B cell (primary cell): ENCODE measurements around the gene ZKSCAN2. TPM values are rescaled to one million over a fixed set of nuclear protein-coding genes. Genes with fewer than 3 reads are reported as not detected.

Source experiments
- ATAC-seq: fragments of 200-7000 bp; cut with Tn5 transposase; one replicate; pipeline ENCODE4 v1.10.0; 2021; ENCODE audit warnings: low read depth, mild to moderate bottlenecking, moderate number of reproducible peaks, moderate library complexity
- CTCF ChIA-PET: fragments of 350-600 bp; sonication (Branson Sonifier 250); formaldehyde crosslinking; loops from one replicate; lab custom pipeline; 2021; ENCODE audit warnings: antibody characterized with exemption, inconsistent platforms; lab: Charles Lee
- POLR2A ChIA-PET: fragments of 350-600 bp; sonication (Branson Sonifier 250); formaldehyde crosslinking; loops from one replicate; lab custom pipeline; 2021; ENCODE audit warnings: antibody characterized with exemption; lab: Charles Lee
- DNase-seq: peaks from one replicate; pipeline ENCODE4 v3.0.0; 2013
- H2AFZ ChIP-seq: 2 replicates; pipeline ENCODE4 v1.6.1; 2012; ENCODE audit warnings: mild to moderate bottlenecking, low read depth, low read length; ENCODE audit not compliant: insufficient read depth, poor library complexity, severe bottlenecking
- H3K27ac ChIP-seq, 2 donors: 1 replicate in 1 of 2; 2 replicates in 1 of 2; pipeline ENCODE4 v1.5.1; 2012 to 2013; ENCODE audit warnings: low read length in 2 of 2, mild to moderate bottlenecking in 2 of 2, moderate library complexity in 1 of 2
- H3K27me3 ChIP-seq, 4 experiments: fragments of 200-600 bp in 1 of 4; sonication (generic) in 1 of 4; replicated peaks in 1 of 4; 1 replicate in 2 of 4; 2 replicates in 2 of 4; pipeline versions ENCODE4 v1.6.1 to v1.7.0; 2013 to 2016; ENCODE audit warnings: low read length in 3 of 4, mild to moderate bottlenecking in 2 of 4, mixed read lengths in 1 of 4, moderate library complexity in 1 of 4; ENCODE audit not compliant: insufficient read depth in 4 of 4, control insufficient read depth in 3 of 4; ENCODE audit errors: control extremely low read depth in 1 of 4
- H3K36me3 ChIP-seq, 2 experiments: replicated peaks in 1 of 2; 1 replicate in 1 of 2; 2 replicates in 1 of 2; pipeline versions ENCODE4 v1.6.1 to v1.7.1; 2013; ENCODE audit warnings: low read length in 1 of 2; ENCODE audit not compliant: insufficient read depth in 2 of 2, control insufficient read depth in 1 of 2; ENCODE audit errors: control extremely low read depth in 1 of 2, extremely low read depth in 1 of 2
- H3K4me1 ChIP-seq, 2 donors: fragments of 200-600 bp in 1 of 2; sonication (generic) in 1 of 2; 1 replicate in 1 of 2; 2 replicates in 1 of 2; pipeline versions ENCODE4 v1.5.1 to v1.6.1; 2013 to 2017; ENCODE audit warnings: low read length in 2 of 2; ENCODE audit not compliant: control insufficient read depth in 2 of 2, insufficient read depth in 2 of 2
- H3K4me2 ChIP-seq: replicated peaks from 2 replicates; pipeline ENCODE3; 2012; ENCODE audit warnings: mild to moderate bottlenecking, low read depth, low read length; ENCODE audit not compliant: poor library complexity, severe bottlenecking
- H3K4me3 ChIP-seq, 5 experiments: fragments of 200-600 bp in 1 of 5; sonication (generic) in 1 of 5; 1 replicate in 3 of 5; 2 replicates in 2 of 5; pipeline versions ENCODE4 v1.5.1 to v1.7.0; 2011 to 2016; ENCODE audit warnings: low read length in 4 of 5, mild to moderate bottlenecking in 4 of 5, low read depth in 2 of 5, control low read depth in 1 of 5, moderate library complexity in 1 of 5; ENCODE audit not compliant: insufficient read depth in 1 of 5; ENCODE audit errors: control extremely low read depth in 1 of 5, extremely low read depth in 1 of 5
- H3K79me2 ChIP-seq: fragments of 200-600 bp; sonication (generic); one replicate; pipeline ENCODE4 v1.6.0; 2016; ENCODE audit warnings: low read length; ENCODE audit not compliant: control insufficient read depth, insufficient read depth
- H3K9ac ChIP-seq: fragments of 200-600 bp; sonication (generic); 2 replicates; pipeline ENCODE4 v1.6.1; 2017; ENCODE audit warnings: mild to moderate bottlenecking, low read length, moderate library complexity
- H3K9me3 ChIP-seq, 3 donors: one replicate each; pipeline versions ENCODE4 v1.6.1 to v1.7.1; 2013; ENCODE audit warnings: low read length in 2 of 3; ENCODE audit not compliant: control insufficient read depth in 2 of 3, insufficient read depth in 1 of 3; ENCODE audit errors: control extremely low read depth in 1 of 3
- H4K20me1 ChIP-seq: 2 replicates; pipeline ENCODE4 v1.6.0; 2012; ENCODE audit warnings: mild to moderate bottlenecking, low read length; ENCODE audit not compliant: insufficient read depth, control insufficient read depth, poor library complexity, severe bottlenecking
- H3K27ac Mint-ChIP-seq: one replicate; pipeline ENCODE4 v1.8.0; 2021; ENCODE audit warnings: mixed read lengths
- H3K27me3 Mint-ChIP-seq: one replicate; pipeline ENCODE4 v1.8.0; 2021; ENCODE audit warnings: mixed read lengths
- H3K4me1 Mint-ChIP-seq: one replicate; pipeline ENCODE4 v1.8.0; 2021; ENCODE audit warnings: mixed read lengths
- H3K4me3 Mint-ChIP-seq: one replicate; pipeline ENCODE4 v1.8.0; 2021; ENCODE audit warnings: mixed read lengths
- H3K9me3 Mint-ChIP-seq: one replicate; pipeline ENCODE4 v1.8.0; 2022; ENCODE audit warnings: mixed read lengths; ENCODE audit not compliant: insufficient read depth
- CTCF ChIP-seq: fragments of 200-600 bp; IDR thresholded peaks from one replicate; pipeline ENCODE4 v1.8.0; 2022; ENCODE audit warnings: antibody characterized with exemption, mild to moderate bottlenecking
- EZH2 ChIP-seq: IDR thresholded peaks from 2 replicates; pipeline ENCODE4 v1.6.1; 2012; ENCODE audit warnings: borderline replicate concordance, low read depth, mild to moderate bottlenecking, moderate library complexity, low read length; ENCODE audit not compliant: insufficient read depth, poor library complexity, severe bottlenecking
- WGBS: methylation state at CpG from one replicate; pipeline ENCODE4 v1.1.5; 2013; ENCODE audit warnings: missing lambda C conversion rate; ENCODE audit not compliant: insufficient coverage; 5-methylcytosine and 5-hydroxymethylcytosine counted together
- intact Hi-C: fragments of 100-400 bp; cut with micrococcal nuclease; formaldehyde crosslinking; loops from one replicate; pipeline ENCODE4 v1.10.0; 2022
- polyA plus RNA-seq: library from polyadenylated mRNA; depleted of rRNA; stranded (reverse); fragments of >200 nt; gene quantifications from 2 replicates; pipeline ENCODE4 v1.2.3, GENCODE V29; 2012
- total RNA-seq, 2 donors: library from RNA; stranded (reverse); fragments of 120-200 nt in 1 of 2; gene quantifications; 1 replicate in 1 of 2; 2 replicates in 1 of 2; pipeline versions ENCODE4 v1.2.3 to v1.2.4, GENCODE V29; 2013 to 2022

Gene ZKSCAN2
- total and polyA plus RNA-seq, 2 donors (not counting 1 experiment from before 2014, with no cell fraction given), result 0.85 to 9.1 TPM

DNA sequence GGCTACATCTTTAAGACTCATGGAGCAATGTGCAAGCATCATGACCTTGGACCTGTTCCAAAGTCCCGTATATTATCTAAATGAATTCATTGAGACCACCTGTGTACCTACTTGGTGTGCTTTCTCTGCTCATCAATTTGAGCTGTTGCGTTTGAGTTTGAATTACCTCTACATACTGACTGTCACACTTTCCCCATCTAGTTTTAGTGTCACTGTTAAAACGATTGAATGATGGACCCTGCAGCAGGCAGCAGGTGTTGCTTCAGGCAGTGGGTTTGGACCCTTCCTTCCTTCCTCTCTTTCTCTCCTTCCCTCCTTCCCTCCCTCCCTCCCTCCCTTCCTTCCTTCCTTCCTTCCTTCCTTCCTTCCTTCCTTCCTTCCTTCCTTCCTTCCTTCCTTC, 33.9 kb upstream of the ZKSCAN2 start:
- Mint-ChIP-seq H3K27me3 (peaks cover 4% of the 10 kb centered on the region), H3K4me1 (no peaks in the 10 kb centered on the region), H3K9me3 (no peaks in the 10 kb centered on the region), H3K4me3 (no peak overlapping the region), H3K27ac (no peak overlapping the region)
- DNase-seq (no peak), ATAC-seq (no peak)
- Histone ChIP-seq H3K36me3 (no peaks in the 10 kb centered on the region), H2AFZ (no peak overlapping the region), H3K9ac (no peak overlapping the region), H3K4me1 (no peaks in the 10 kb centered on the region), H3K4me3 (no peak overlapping the region), H4K20me1 (no peaks in the 10 kb centered on the region), H3K79me2 (no peaks in the 10 kb centered on the region), H3K27ac (no peak overlapping the region), H3K9me3 (peaks cover 0 to 3% (median 0%) of the 10 kb centered on the region in 3 donors), H3K27me3 (no peaks in the 10 kb centered on the region), H3K4me2 (no peak overlapping the region)
- intact Hi-C loops, result no loop called here
- TF ChIP-seq CTCF (no peak), EZH2 (no peak)
- ChIA-PET CTCF (no interaction called here), POLR2A (no interaction called here)
- WGBS, result 83% methylated on average over 3 of the region's 3 CpGs

- ChIA-PET POLR2A (no interaction called here), CTCF (no interaction called here)
- Histone ChIP-seq H3K9me3 (peaks cover 0 to 10% (median 0%) of the 10 kb centered on the region in 3 donors), H3K27me3 (no peaks in the 10 kb centered on the region), H3K27ac (no peak overlapping the region), H3K4me2 (no peak overlapping the region), H3K4me1 (no peaks in the 10 kb centered on the region), H3K36me3 (no peaks in the 10 kb centered on the region), H2AFZ (no peak overlapping the region), H3K79me2 (no peaks in the 10 kb centered on the region), H3K9ac (no peak overlapping the region), H4K20me1 (no peaks in the 10 kb centered on the region), H3K4me3 (no peak overlapping the region)
- intact Hi-C loops, result no loop called here
- H3K4me3 Mint-ChIP-seq, result no peak overlapping the region
- peaks cover 4% of the 10 kb centered on the region for H3K27me3 Mint-ChIP-seq
- TF ChIP-seq EZH2 (no peak), CTCF (no peak)
- peaks cover 4% of the 10 kb centered on the region for H3K9me3 Mint-ChIP-seq
- 100% methylated on average over 2 of the region's 3 CpGs for WGBS
- no peak for DNase-seq
- no peak for ATAC-seq
- no peaks in the 10 kb centered on the region for H3K4me1 Mint-ChIP-seq
- no peak overlapping the region for H3K27ac Mint-ChIP-seq
These were observed 31.8 kb upstream of the ZKSCAN2 start for GRCh38 chr16:25289466-25289865.
